Measurements from ENCODE around the gene CCDC17. TPM values are rescaled to one million over a fixed set of nuclear protein-coding genes. Genes with fewer than 3 reads are reported as not detected.

The CCDC17 gene
- total RNA-seq (2014; rRNA removed; shearing (Covaris generic); ENCODE audit: low replicate concordance): 1.6 and 4.1 TPM in 2 replicates

GRCh38 chr1:45623972-45624371, at the start of gene CCDC17:
CCDC17 (minus strand) TSS chr1:45624054; CDS start chr1:45623909, 145 bp downstream.
- Histone ChIP-seq H3K9me3 (ENCODE audit: low read length) (no peaks in the 10 kb centered on the region), H3K9ac (ENCODE audit: low read length) (no peak within 1 kb of the TSS), H3K27me3 (ENCODE audit: low read length) (no peaks in the 10 kb centered on the region), H3K79me2 (ENCODE audit: low read length) (peaks cover 6% of the 10 kb centered on the region; the same call in 1 of the 2 replicates), H3K36me3 (ENCODE audit: insufficient read depth, low read length) (peaks cover 23% of the 10 kb centered on the region), H3K4me1 (ENCODE audit: low read length) (no peaks in the 10 kb centered on the region), H3K4me3 (ENCODE audit: low read length) (no peak within 1 kb of the TSS), H2AFZ (ENCODE audit: low read length) (no peak within 1 kb of the TSS), H3K27ac (ENCODE audit: low read length) (no peak within 1 kb of the TSS), H3K9me2 (replicated peaks; ENCODE audit: insufficient read depth, low read length) (no peaks in the 10 kb centered on the region), H3K4me2 (ENCODE audit: low read depth, low read length, poor library complexity, severe bottlenecking) (no peak within 1 kb of the TSS), H4K20me1 (ENCODE audit: insufficient read depth, low read depth, low read length) (no peaks in the 10 kb centered on the region)
- no peak for DNase-seq

GRCh38 chr1:45669859-45670655, 46.2 kb upstream of the CCDC17 start:
- Histone ChIP-seq H3K9me3 (ENCODE audit: low read length) (no peaks in the 10 kb centered on the region), H3K36me3 (ENCODE audit: insufficient read depth, low read length) (peaks cover 5% of the 10 kb centered on the region; the same call in 1 of the 2 replicates), H3K79me2 (ENCODE audit: low read length) (peaks cover 99% of the 10 kb centered on the region), H4K20me1 (ENCODE audit: insufficient read depth, low read depth, low read length) (peaks cover 44% of the 10 kb centered on the region), H3K9ac (ENCODE audit: low read length) (no peak overlapping the region), H3K9me2 (replicated peaks; ENCODE audit: insufficient read depth, low read length) (no peaks in the 10 kb centered on the region), H3K4me1 (ENCODE audit: low read length) (peaks cover 3% of the 10 kb centered on the region; the same call in 1 of the 2 replicates), H3K27me3 (ENCODE audit: low read length) (no peaks in the 10 kb centered on the region), H3K27ac (ENCODE audit: low read length) (no peak overlapping the region), H3K4me2 (ENCODE audit: low read depth, low read length, poor library complexity, severe bottlenecking) (no peak overlapping the region), H2AFZ (ENCODE audit: low read length) (no peak overlapping the region), H3K4me3 (ENCODE audit: low read length) (no peak overlapping the region)
- no peak for DNase-seq

- H3K9me3 ChIP-seq (ENCODE audit: low read length): no peaks in the 10 kb centered on the region
- no peaks in the 10 kb centered on the region for H3K9me2 ChIP-seq (replicated peaks; ENCODE audit: insufficient read depth, low read length)
- peaks cover 100% of the 10 kb centered on the region for H3K79me2 ChIP-seq (ENCODE audit: low read length)
- no peak overlapping the region for H2AFZ ChIP-seq (ENCODE audit: low read length)
- no peak overlapping the region for H3K4me3 ChIP-seq (ENCODE audit: low read length)
- H3K4me2 ChIP-seq (ENCODE audit: low read depth, low read length, poor library complexity, severe bottlenecking): no peak overlapping the region
- peaks cover 5% of the 10 kb centered on the region; the same call in 1 of the 2 replicates for H3K36me3 ChIP-seq (ENCODE audit: insufficient read depth, low read length)
- no peak overlapping the region for H3K9ac ChIP-seq (ENCODE audit: low read length)
- DNase-seq: no peak
- no peaks in the 10 kb centered on the region for H3K27me3 ChIP-seq (ENCODE audit: low read length)
- H3K27ac ChIP-seq (ENCODE audit: low read length): no peak overlapping the region
- H3K4me1 ChIP-seq (ENCODE audit: low read length): peaks cover 3% of the 10 kb centered on the region; the same call in 1 of the 2 replicates
- peaks cover 46% of the 10 kb centered on the region for H4K20me1 ChIP-seq (ENCODE audit: insufficient read depth, low read depth, low read length)
These were observed 45.5 kb upstream of the CCDC17 start for GRCh38 chr1:45669379-45669778.

GRCh38 chr1:45668526-45668925, 44.7 kb upstream of the CCDC17 start:
- no peak overlapping the region for H3K27ac ChIP-seq (ENCODE audit: low read length)
- peaks cover 50% of the 10 kb centered on the region for H4K20me1 ChIP-seq (ENCODE audit: insufficient read depth, low read depth, low read length)
- H3K9ac ChIP-seq (ENCODE audit: low read length): no peak overlapping the region
- H3K4me3 ChIP-seq (ENCODE audit: low read length): no peak overlapping the region
- H3K4me2 ChIP-seq (ENCODE audit: low read depth, low read length, poor library complexity, severe bottlenecking): no peak overlapping the region
- H3K79me2 ChIP-seq (ENCODE audit: low read length): peaks cover 99% of the 10 kb centered on the region
- no peaks in the 10 kb centered on the region for H3K9me2 ChIP-seq (replicated peaks; ENCODE audit: insufficient read depth, low read length)
- H3K36me3 ChIP-seq (ENCODE audit: insufficient read depth, low read length): peaks cover 5% of the 10 kb centered on the region; the same call in 1 of the 2 replicates
- H3K4me1 ChIP-seq (ENCODE audit: low read length): peaks cover 3% of the 10 kb centered on the region; the same call in 1 of the 2 replicates
- DNase-seq: no peak
- no peak overlapping the region for H2AFZ ChIP-seq (ENCODE audit: low read length)
- H3K9me3 ChIP-seq (ENCODE audit: low read length): no peaks in the 10 kb centered on the region
- H3K27me3 ChIP-seq (ENCODE audit: low read length): no peaks in the 10 kb centered on the region

GRCh38 chr1:45667321-45668111, 43.7 kb upstream of the CCDC17 start:
- Histone ChIP-seq H3K9me2 (replicated peaks; ENCODE audit: insufficient read depth, low read length) (no peaks in the 10 kb centered on the region), H3K79me2 (ENCODE audit: low read length) (peaks cover 99% of the 10 kb centered on the region), H3K9ac (ENCODE audit: low read length) (no peak overlapping the region), H3K4me3 (ENCODE audit: low read length) (no peak overlapping the region), H3K4me1 (ENCODE audit: low read length) (peaks cover 3% of the 10 kb centered on the region; the same call in 1 of the 2 replicates), H3K27me3 (ENCODE audit: low read length) (no peaks in the 10 kb centered on the region), H3K36me3 (ENCODE audit: insufficient read depth, low read length) (peaks cover 5% of the 10 kb centered on the region; the same call in 1 of the 2 replicates), H4K20me1 (ENCODE audit: insufficient read depth, low read depth, low read length) (peaks cover 52% of the 10 kb centered on the region), H3K9me3 (ENCODE audit: low read length) (no peaks in the 10 kb centered on the region), H3K27ac (ENCODE audit: low read length) (no peak overlapping the region), H3K4me2 (ENCODE audit: low read depth, low read length, poor library complexity, severe bottlenecking) (no peak overlapping the region), H2AFZ (ENCODE audit: low read length) (no peak overlapping the region)
- no peak for DNase-seq

- Histone ChIP-seq H3K4me2 (ENCODE audit: low read depth, low read length, poor library complexity, severe bottlenecking) (no peak overlapping the region), H3K79me2 (ENCODE audit: low read length) (peaks cover 99% of the 10 kb centered on the region), H3K27ac (ENCODE audit: low read length) (no peak overlapping the region), H3K36me3 (ENCODE audit: insufficient read depth, low read length) (peaks cover 5% of the 10 kb centered on the region; the same call in 1 of the 2 replicates), H3K4me3 (ENCODE audit: low read length) (no peak overlapping the region), H3K9ac (ENCODE audit: low read length) (no peak overlapping the region), H3K9me2 (replicated peaks; ENCODE audit: insufficient read depth, low read length) (no peaks in the 10 kb centered on the region), H3K27me3 (ENCODE audit: low read length) (no peaks in the 10 kb centered on the region), H4K20me1 (ENCODE audit: insufficient read depth, low read depth, low read length) (peaks cover 54% of the 10 kb centered on the region), H3K4me1 (ENCODE audit: low read length) (peaks cover 3% of the 10 kb centered on the region; the same call in 1 of the 2 replicates), H2AFZ (ENCODE audit: low read length) (no peak overlapping the region), H3K9me3 (ENCODE audit: low read length) (no peaks in the 10 kb centered on the region)
- DNase-seq: no peak
These were observed 43.0 kb upstream of the CCDC17 start for GRCh38 chr1:45666836-45667235.

GRCh38 chr1:45660336-45660735, 36.5 kb upstream of the CCDC17 start:
- H4K20me1 ChIP-seq (ENCODE audit: insufficient read depth, low read depth, low read length): peaks cover 25% of the 10 kb centered on the region
- no peak overlapping the region for H2AFZ ChIP-seq (ENCODE audit: low read length)
- no peak overlapping the region for H3K9ac ChIP-seq (ENCODE audit: low read length)
- no peak for DNase-seq
- no peaks in the 10 kb centered on the region for H3K4me1 ChIP-seq (ENCODE audit: low read length)
- no peak overlapping the region for H3K27ac ChIP-seq (ENCODE audit: low read length)
- H3K79me2 ChIP-seq (ENCODE audit: low read length): peaks cover 84% of the 10 kb centered on the region
- no peaks in the 10 kb centered on the region for H3K9me3 ChIP-seq (ENCODE audit: low read length)
- H3K27me3 ChIP-seq (ENCODE audit: low read length): no peaks in the 10 kb centered on the region
- H3K36me3 ChIP-seq (ENCODE audit: insufficient read depth, low read length): peaks cover 46% of the 10 kb centered on the region
- H3K4me2 ChIP-seq (ENCODE audit: low read depth, low read length, poor library complexity, severe bottlenecking): no peak overlapping the region
- H3K4me3 ChIP-seq (ENCODE audit: low read length): no peak overlapping the region
- H3K9me2 ChIP-seq (replicated peaks; ENCODE audit: insufficient read depth, low read length): no peaks in the 10 kb centered on the region

- H3K9me2 ChIP-seq (replicated peaks; ENCODE audit: insufficient read depth, low read length): no peaks in the 10 kb centered on the region
- H3K4me2 ChIP-seq (ENCODE audit: low read depth, low read length, poor library complexity, severe bottlenecking): no peak overlapping the region
- DNase-seq: no peak
- no peak overlapping the region for H3K27ac ChIP-seq (ENCODE audit: low read length)
- H2AFZ ChIP-seq (ENCODE audit: low read length): no peak overlapping the region
- no peak overlapping the region for H3K4me3 ChIP-seq (ENCODE audit: low read length)
- H3K4me1 ChIP-seq (ENCODE audit: low read length): no peaks in the 10 kb centered on the region
- peaks cover 23% of the 10 kb centered on the region for H4K20me1 ChIP-seq (ENCODE audit: insufficient read depth, low read depth, low read length)
- no peak overlapping the region for H3K9ac ChIP-seq (ENCODE audit: low read length)
- peaks cover 57% of the 10 kb centered on the region for H3K36me3 ChIP-seq (ENCODE audit: insufficient read depth, low read length)
- no peaks in the 10 kb centered on the region for H3K27me3 ChIP-seq (ENCODE audit: low read length)
- peaks cover 86% of the 10 kb centered on the region for H3K79me2 ChIP-seq (ENCODE audit: low read length)
- no peaks in the 10 kb centered on the region for H3K9me3 ChIP-seq (ENCODE audit: low read length)
These were observed 35.4 kb upstream of the CCDC17 start for GRCh38 chr1:45659222-45659621.

All from Karpas-422 (cell line).